IMR-90 (cell line): ENCODE results near the gene SAMD8. TPM values are rescaled to one million over a fixed set of nuclear protein-coding genes. Genes with fewer than 3 reads are reported as not detected.

Source experiments
- ATAC-seq: fragments of 200-7000 bp; cut with Tn5 transposase; 2 replicates; pipeline ENCODE4 v1.9.1; 2020; ENCODE audit warnings: low read depth, mild to moderate bottlenecking, moderate library complexity
- BruUV-seq: library from RNA; stranded (reverse); fragments of 400-500 nt; replicated peaks from 2 replicates; lab custom pipeline; 2021; lab: Mats Ljungman, UMichigan
- CTCF ChIA-PET: fragments of 300-600 bp; formaldehyde crosslinking; extraction: SDS; loops from one replicate; lab custom pipeline; 2021; ENCODE audit warnings: antibody characterized with exemption; lab: Yijun Ruan, JAX
- POLR2A ChIA-PET: fragments of 300-600 bp; sonication (Branson Sonifier 250); formaldehyde crosslinking; loops from one replicate; lab custom pipeline; 2022; ENCODE audit warnings: antibody characterized with exemption; ENCODE audit not compliant: unreplicated experiment; lab: Charles Lee
- DNase-seq: peaks from one replicate; pipeline ENCODE4 v3.0.0; 2013
- H2AFZ ChIP-seq: replicated peaks from 2 replicates; pipeline ENCODE3; 2013; ENCODE audit warnings: low read length, mild to moderate bottlenecking; ENCODE audit not compliant: poor library complexity
- H2AK5ac ChIP-seq: 2 replicates; pipeline ENCODE4 v1.6.1; 2013; ENCODE audit warnings: low read depth, low read length, inconsistent platforms
- H2AK9ac ChIP-seq: replicated peaks from 2 replicates; pipeline ENCODE3; 2013; ENCODE audit warnings: mild to moderate bottlenecking, low read depth, low read length, moderate library complexity; ENCODE audit not compliant: poor library complexity
- H2BK120ac ChIP-seq: 2 replicates; pipeline ENCODE4 v1.6.1; 2013; ENCODE audit warnings: low read depth, low read length, inconsistent platforms
- H2BK15ac ChIP-seq: 3 replicates; pipeline ENCODE4 v1.6.1; 2013; ENCODE audit warnings: low read depth, low read length, inconsistent platforms
- H2BK20ac ChIP-seq: 2 replicates; pipeline ENCODE4 v1.6.1; 2013; ENCODE audit warnings: low read depth, mild to moderate bottlenecking, inconsistent platforms, low read length, moderate library complexity
- H2BK5ac ChIP-seq: 2 replicates; pipeline ENCODE4 v1.6.1; 2013; ENCODE audit warnings: mild to moderate bottlenecking, low read depth, low read length, inconsistent platforms; ENCODE audit not compliant: poor library complexity, severe bottlenecking
- H3K14ac ChIP-seq: replicated peaks from 2 replicates; pipeline ENCODE4 v1.6.1; 2013; ENCODE audit warnings: low read depth, low read length, inconsistent platforms
- H3K18ac ChIP-seq: 2 replicates; pipeline ENCODE4 v1.6.1; 2013; ENCODE audit warnings: low read depth, low read length, control low read depth
- H3K23ac ChIP-seq: 2 replicates; pipeline ENCODE4 v1.6.1; 2013; ENCODE audit warnings: low read depth, low read length, inconsistent platforms
- H3K27ac ChIP-seq: 2 replicates; pipeline ENCODE4 v1.5.1; 2013; ENCODE audit warnings: mild to moderate bottlenecking, control low read depth, low read length; ENCODE audit not compliant: insufficient read depth
- H3K27me3 ChIP-seq: 2 replicates; pipeline ENCODE4 v1.6.1; 2013; ENCODE audit warnings: low read length; ENCODE audit not compliant: control insufficient read depth, insufficient read depth
- H3K36me3 ChIP-seq: 2 replicates; pipeline ENCODE4 v1.6.1; 2013; ENCODE audit warnings: low read length, mixed read lengths; ENCODE audit not compliant: control insufficient read depth, insufficient read depth
- H3K4ac ChIP-seq: 2 replicates; pipeline ENCODE4 v1.6.1; 2013; ENCODE audit warnings: low read depth, low read length, inconsistent platforms
- H3K4me1 ChIP-seq: 2 replicates; pipeline ENCODE4 v1.6.1; 2013; ENCODE audit warnings: low read length, mixed read lengths; ENCODE audit not compliant: control insufficient read depth, insufficient read depth
- H3K4me2 ChIP-seq: 2 replicates; pipeline ENCODE4 v1.6.1; 2013; ENCODE audit warnings: low read depth, mild to moderate bottlenecking, control low read depth, low read length, moderate library complexity
- H3K4me3 ChIP-seq: 2 replicates; pipeline ENCODE4 v1.5.1; 2013; ENCODE audit warnings: low read depth, mild to moderate bottlenecking, control low read depth, low read length, moderate library complexity; ENCODE audit not compliant: insufficient read depth
- H3K56ac ChIP-seq: 2 replicates; pipeline ENCODE4 v1.6.1; 2013; ENCODE audit warnings: low read length, inconsistent platforms; ENCODE audit not compliant: insufficient read depth; ENCODE audit errors: extremely low read depth
- H3K79me1 ChIP-seq, 2 experiments: 2 replicates each; pipeline ENCODE4 v1.6.1; 2013; ENCODE audit warnings: low read length in 2 of 2, inconsistent platforms in 1 of 2, low read depth in 1 of 2
- H3K9ac ChIP-seq: 2 replicates; pipeline ENCODE4 v1.6.1; 2013; ENCODE audit warnings: low read depth, low read length, control low read depth
- H3K9me1 ChIP-seq: 2 replicates; pipeline ENCODE4 v1.6.1; 2013; ENCODE audit warnings: low read length, inconsistent platforms; ENCODE audit not compliant: insufficient read depth
- H3K9me3 ChIP-seq: 2 replicates; pipeline ENCODE4 v1.6.1; 2013; ENCODE audit warnings: low read length; ENCODE audit not compliant: control insufficient read depth, insufficient read depth
- H4K20me1 ChIP-seq: 2 replicates; pipeline ENCODE4 v1.6.1; 2013; ENCODE audit warnings: low read length, inconsistent platforms; ENCODE audit not compliant: insufficient read depth
- H4K5ac ChIP-seq: 2 replicates; pipeline ENCODE4 v1.6.1; 2013; ENCODE audit warnings: mild to moderate bottlenecking, low read depth, low read length, control low read depth
- H4K8ac ChIP-seq, 2 experiments: 2 replicates each; pipeline ENCODE4 v1.6.1; 2013; ENCODE audit warnings: low read depth in 2 of 2, low read length in 2 of 2, control low read depth in 1 of 2, inconsistent platforms in 1 of 2
- H4K91ac ChIP-seq: 2 replicates; pipeline ENCODE4 v1.6.1; 2013; ENCODE audit warnings: low read depth, low read length, inconsistent platforms; ENCODE audit not compliant: insufficient read depth
- BHLHE40 ChIP-seq: fragments of 150-350 bp; IDR thresholded peaks from 2 replicates; pipeline ENCODE4 v1.6.1; 2016; ENCODE audit warnings: mild to moderate bottlenecking, low read depth, low read length
- CEBPB ChIP-seq: IDR thresholded peaks from 2 replicates; pipeline ENCODE4 v1.6.1; 2012; ENCODE audit warnings: low read depth, low read length, improper control_type of control experiment
- CHD1 ChIP-seq: IDR thresholded peaks from 2 replicates; pipeline ENCODE4 v1.6.1; 2012; ENCODE audit warnings: low read depth, low read length, improper control_type of control experiment
- ELK1 ChIP-seq: fragments of 150-350 bp; IDR thresholded peaks from 2 replicates; pipeline ENCODE4 v1.6.1; 2016; ENCODE audit warnings: low read depth, mild to moderate bottlenecking, low read length, moderate library complexity, borderline replicate concordance
- FOS ChIP-seq: fragments of 150-350 bp; IDR thresholded peaks from 2 replicates; pipeline ENCODE4 v1.6.1; 2016; ENCODE audit warnings: low read depth, low read length
- MAFK ChIP-seq: IDR thresholded peaks from 2 replicates; pipeline ENCODE4 v1.6.1; 2012; ENCODE audit warnings: low read depth, low read length, improper control_type of control experiment
- MAZ ChIP-seq: IDR thresholded peaks from 2 replicates; pipeline ENCODE4 v1.6.1; 2012; ENCODE audit warnings: low read depth, mild to moderate bottlenecking, low read length, improper control_type of control experiment, moderate library complexity, borderline replicate concordance
- MXI1 ChIP-seq: IDR thresholded peaks from 2 replicates; pipeline ENCODE4 v1.6.1; 2012; ENCODE audit warnings: low read depth, mild to moderate bottlenecking, low read length, moderate library complexity, borderline replicate concordance
- NFE2L2 ChIP-seq: fragments of 150-350 bp; IDR thresholded peaks from 2 replicates; pipeline ENCODE4 v1.6.1; 2016; ENCODE audit warnings: low read depth, mild to moderate bottlenecking, low read length
- POLR2A ChIP-seq: IDR thresholded peaks from 2 replicates; pipeline ENCODE4 v1.6.1; 2012; ENCODE audit warnings: mild to moderate bottlenecking, low read depth, low read length
- RAD21 ChIP-seq: IDR thresholded peaks from 2 replicates; pipeline ENCODE4 v1.6.1; 2012; ENCODE audit warnings: low read length, improper control_type of control experiment
- RCOR1 ChIP-seq: IDR thresholded peaks from 2 replicates; pipeline ENCODE4 v1.6.1; 2012; ENCODE audit warnings: mild to moderate bottlenecking, low read length, improper control_type of control experiment; ENCODE audit not compliant: insufficient replicate concordance
- RFX5 ChIP-seq: IDR thresholded peaks from 2 replicates; pipeline ENCODE4 v1.8.0; 2012; ENCODE audit warnings: low read depth, mild to moderate bottlenecking, low read length, moderate library complexity
- SMC3 ChIP-seq: fragments of 150-350 bp; IDR thresholded peaks from 2 replicates; pipeline ENCODE4 v1.6.1; 2016; ENCODE audit warnings: low read depth, mild to moderate bottlenecking, antibody characterized with exemption, low read length, moderate library complexity
- USF2 ChIP-seq: fragments of 150-350 bp; IDR thresholded peaks from 2 replicates; pipeline ENCODE4 v1.6.1; 2017; ENCODE audit warnings: mild to moderate bottlenecking, antibody characterized with exemption, low read length, low read depth
- WGBS, 2 experiments: methylation state at CpG; one replicate each; pipeline versions ENCODE4 v1.1.5 to v1.1.7; 2013; ENCODE audit warnings: missing lambda C conversion rate in 2 of 2; ENCODE audit not compliant: insufficient read length in 1 of 2; ENCODE audit errors: extremely low coverage in 2 of 2; 5-methylcytosine and 5-hydroxymethylcytosine counted together
- dilution Hi-C: fragments of 300-500 bp; cut with HindIII; formaldehyde crosslinking; loops from one replicate; pipeline ENCODE4 v1.14.3; 2018; ENCODE audit warnings: low sequenced_read_pairs; ENCODE audit not compliant: unreplicated experiment
- in situ Hi-C: fragments of 300-500 bp; cut with MboI; formaldehyde crosslinking; loops from 3 replicates; pipeline ENCODE4 v1.14.3; 2019; ENCODE audit warnings: low sequenced_read_pairs, inconsistent platforms, mixed read lengths
- intact Hi-C: fragments of 100-400 bp; cut with micrococcal nuclease; formaldehyde crosslinking; loops from 2 replicates; pipeline ENCODE4 v1.10.0; 2022
- polyA plus RNA-seq, 3 experiments: library from polyadenylated mRNA; depleted of rRNA; stranded (reverse); fragments of >200 nt; gene quantifications; 2 replicates each; pipeline ENCODE4 v1.2.3, GENCODE V29; 2012; ENCODE audit warnings: low replicate concordance in 1 of 3
- total RNA-seq: library from RNA; depleted of rRNA; stranded (reverse); fragments of >200 nt; gene quantifications from 2 replicates; pipeline ENCODE4 v1.2.3, GENCODE V29; 2012
- TF ChIP-seq, protein P1 (sequence below): conservative IDR thresholded peaks from 2 replicates; pipeline ENCODE4 v1.5.1; 2012; ENCODE audit warnings: mild to moderate bottlenecking, low read depth, low read length, improper control_type of control experiment

Gene SAMD8
- total and polyA plus RNA-seq, 2 of the 4 experiments (the other 2 are of a cell fraction): 10.1 to 28.7 TPM

DNA sequence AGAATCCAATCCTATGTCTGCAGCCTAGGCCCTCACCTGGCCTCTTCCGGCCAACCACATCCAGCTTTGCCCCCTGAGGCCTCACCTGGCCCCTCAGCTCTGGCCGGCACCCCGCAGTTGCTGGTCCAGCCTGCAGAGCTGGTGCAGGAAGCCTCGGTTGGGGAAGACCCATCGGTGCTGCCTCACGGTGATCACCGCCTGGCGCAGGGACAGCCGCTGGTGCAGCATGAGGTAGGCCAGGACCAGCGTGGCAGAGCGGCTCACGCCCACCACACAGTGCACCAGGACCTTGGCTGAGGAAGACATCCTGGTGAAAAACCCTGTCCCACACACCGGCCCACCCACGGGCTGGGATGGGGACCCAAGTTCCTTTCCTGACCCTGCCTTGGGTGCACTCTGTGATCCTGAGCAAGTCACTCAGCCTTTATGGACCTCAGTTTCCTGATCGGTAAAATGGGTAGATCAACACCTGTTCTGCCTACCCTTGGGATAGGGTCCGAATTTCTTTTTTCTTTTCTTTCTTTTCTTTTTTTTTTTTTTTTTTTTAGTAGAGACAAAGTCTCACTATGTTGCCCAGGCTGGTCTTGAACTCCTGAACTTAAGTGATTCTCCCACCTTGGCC, 5.8 kb upstream of the SAMD8 start:
- in situ Hi-C loops: no loop called here
- no peak overlapping the region for H2BK20ac ChIP-seq
- H2BK5ac ChIP-seq: no peak overlapping the region
- no peak overlapping the region for H3K4ac ChIP-seq
- ChIA-PET CTCF (no interaction called here), POLR2A (no interaction called here)
- peaks cover 0 to 6% of the 10 kb centered on the region in 2 experiments; a peak in 2 of 4 replicates for H3K79me1 ChIP-seq
- H3K23ac ChIP-seq: no peak overlapping the region
- H3K4me1 ChIP-seq: peaks cover 1% of the 10 kb centered on the region; the same call in 1 of the 2 replicates
- no peak overlapping the region for H3K4me3 ChIP-seq
- no peak overlapping the region for H2AFZ ChIP-seq
- no peak overlapping the region for H4K5ac ChIP-seq
- no peak overlapping the region for H2AK9ac ChIP-seq
- H3K9ac ChIP-seq: no peak overlapping the region
- BruUV-seq: no TSS peak
- no peak overlapping the region for H3K14ac ChIP-seq
- TF ChIP-seq CHD1: no peak
- no peak for TF ChIP-seq ELK1
- TF ChIP-seq MAFK: no peak
- TF ChIP-seq NFE2L2: no peak
- TF ChIP-seq MAZ: no peak
- TF ChIP-seq USF2: no peak
- TF ChIP-seq FOS: no peak
- TF ChIP-seq MXI1: no peak
- TF ChIP-seq RCOR1: no peak
- TF ChIP-seq SMC3: no peak
- TF ChIP-seq RAD21: no peak
- TF ChIP-seq CEBPB: no peak
- no peak for TF ChIP-seq POLR2A
- no peak for TF ChIP-seq RFX5
- TF ChIP-seq BHLHE40: no peak
- TF ChIP-seq, protein P1, sequence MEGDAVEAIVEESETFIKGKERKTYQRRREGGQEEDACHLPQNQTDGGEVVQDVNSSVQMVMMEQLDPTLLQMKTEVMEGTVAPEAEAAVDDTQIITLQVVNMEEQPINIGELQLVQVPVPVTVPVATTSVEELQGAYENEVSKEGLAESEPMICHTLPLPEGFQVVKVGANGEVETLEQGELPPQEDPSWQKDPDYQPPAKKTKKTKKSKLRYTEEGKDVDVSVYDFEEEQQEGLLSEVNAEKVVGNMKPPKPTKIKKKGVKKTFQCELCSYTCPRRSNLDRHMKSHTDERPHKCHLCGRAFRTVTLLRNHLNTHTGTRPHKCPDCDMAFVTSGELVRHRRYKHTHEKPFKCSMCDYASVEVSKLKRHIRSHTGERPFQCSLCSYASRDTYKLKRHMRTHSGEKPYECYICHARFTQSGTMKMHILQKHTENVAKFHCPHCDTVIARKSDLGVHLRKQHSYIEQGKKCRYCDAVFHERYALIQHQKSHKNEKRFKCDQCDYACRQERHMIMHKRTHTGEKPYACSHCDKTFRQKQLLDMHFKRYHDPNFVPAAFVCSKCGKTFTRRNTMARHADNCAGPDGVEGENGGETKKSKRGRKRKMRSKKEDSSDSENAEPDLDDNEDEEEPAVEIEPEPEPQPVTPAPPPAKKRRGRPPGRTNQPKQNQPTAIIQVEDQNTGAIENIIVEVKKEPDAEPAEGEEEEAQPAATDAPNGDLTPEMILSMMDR: no peak
- H2BK15ac ChIP-seq: no peak overlapping the region
- no peak overlapping the region for H3K18ac ChIP-seq
- dilution Hi-C loops: no loop called here
- H3K4me2 ChIP-seq: no peak overlapping the region
- no peak overlapping the region for H4K8ac ChIP-seq
- no peaks in the 10 kb centered on the region for H3K36me3 ChIP-seq
- ATAC-seq (no peak), DNase-seq (no peak)
- no peaks in the 10 kb centered on the region for H3K27me3 ChIP-seq
- H3K56ac ChIP-seq: no peak overlapping the region
- H2AK5ac ChIP-seq: no peak overlapping the region
- no peak overlapping the region for H2BK120ac ChIP-seq
- intact Hi-C loops: loop anchor here (10.0 kb wide), 1 partner anchor 981 kb away; no protein-coding TSS in a partner anchor
- WGBS, 2 experiments: 97% methylated on average over 13 of the region's 16 CpGs; no CpG with 5 or more reads in 1 of the 2 experiments
- no peak overlapping the region for H4K91ac ChIP-seq
- H3K27ac ChIP-seq: no peak overlapping the region
- H3K9me3 ChIP-seq: no peaks in the 10 kb centered on the region
- H4K20me1 ChIP-seq: no peaks in the 10 kb centered on the region
- H3K9me1 ChIP-seq: peaks cover 9% of the 10 kb centered on the region
